ENCODE measurements around the gene PARP6.

Gene PARP6

GRCh38 chr15:72198356-72199204 is 73.8 kb downstream of the PARP6 start:
- Histone ChIP-seq H3K79me2 (ENCODE audit: insufficient read depth, low read length) (no peaks in the 10 kb centered on the region), H3K27me3 (ENCODE audit: low read length) (no peaks in the 10 kb centered on the region), H3K4me3 (ENCODE audit: insufficient read depth, low read length, poor library complexity, severe bottlenecking) (no peak overlapping the region), H3K9ac (ENCODE audit: low read length) (no peak overlapping the region), H3K36me3 (ENCODE audit: low read length) (peaks cover 13% of the 10 kb centered on the region), H3F3A (ENCODE audit: insufficient read depth) (peaks cover 30% of the 10 kb centered on the region), H3K27ac (ENCODE audit: low read depth, low read length) (no peak overlapping the region), H3K9me2 (replicated peaks; ENCODE audit: insufficient read depth, low read length) (no peaks in the 10 kb centered on the region), H2AFZ (ENCODE audit: low read depth, low read length, severe bottlenecking) (no peak overlapping the region), H3K9me3 (ENCODE audit: insufficient read depth, low read length) (no peaks in the 10 kb centered on the region), H3K4me2 (ENCODE audit: low read depth, low read length, poor library complexity, severe bottlenecking) (no peak overlapping the region), H4K20me1 (ENCODE audit: low read depth, low read length) (peaks cover 8% of the 10 kb centered on the region; the same call in 1 of the 2 replicates)
- TF ChIP-seq EZH2phosphoT487 (conservative IDR thresholded peaks at IDR 0.05; ENCODE audit: low read length) (no peak), CTCF (IDR thresholded peaks at IDR 0.05; ENCODE audit: insufficient read depth, low read length, poor library complexity, severe bottlenecking) (no peak)

- Histone ChIP-seq H3K79me2 (ENCODE audit: insufficient read depth, low read length) (no peaks in the 10 kb centered on the region), H3K27me3 (ENCODE audit: low read length) (no peaks in the 10 kb centered on the region), H3K4me3 (ENCODE audit: insufficient read depth, low read length, poor library complexity, severe bottlenecking) (no peak within 1 kb of the TSS), H3K36me3 (ENCODE audit: low read length) (peaks cover 12% of the 10 kb centered on the region), H3F3A (ENCODE audit: insufficient read depth) (peaks cover 30% of the 10 kb centered on the region), H3K9me2 (replicated peaks; ENCODE audit: insufficient read depth, low read length) (no peaks in the 10 kb centered on the region), H3K9me3 (ENCODE audit: insufficient read depth, low read length) (no peaks in the 10 kb centered on the region), H2AFZ (ENCODE audit: low read depth, low read length, severe bottlenecking) (no peak within 1 kb of the TSS), H4K20me1 (ENCODE audit: low read depth, low read length) (peaks cover 5% of the 10 kb centered on the region; the same call in 1 of the 2 replicates), H3K9ac (ENCODE audit: low read length) (no peak within 1 kb of the TSS), H3K4me2 (ENCODE audit: low read depth, low read length, poor library complexity, severe bottlenecking) (no peak within 1 kb of the TSS), H3K27ac (ENCODE audit: low read depth, low read length) (no peak within 1 kb of the TSS)
- TF ChIP-seq CTCF (IDR thresholded peaks at IDR 0.05; ENCODE audit: insufficient read depth, low read length, poor library complexity, severe bottlenecking) (no peak), EZH2phosphoT487 (conservative IDR thresholded peaks at IDR 0.05; ENCODE audit: low read length) (no peak)
These were observed 74.6 kb downstream of the PARP6 start, which contains the start of gene GRAMD2A for GRCh38 chr15:72197460-72198355. TSS of gene GRAMD2A (minus strand) at chr15:72197787.

GRCh38 chr15:72197041-72197459 is 75.3 kb downstream of the PARP6 start:
- H3K4me2 ChIP-seq (ENCODE audit: low read depth, low read length, poor library complexity, severe bottlenecking): no peak overlapping the region
- no peaks in the 10 kb centered on the region for H3K79me2 ChIP-seq (ENCODE audit: insufficient read depth, low read length)
- no peaks in the 10 kb centered on the region for H3K9me2 ChIP-seq (replicated peaks; ENCODE audit: insufficient read depth, low read length)
- H3F3A ChIP-seq (ENCODE audit: insufficient read depth): peaks cover 33% of the 10 kb centered on the region
- H4K20me1 ChIP-seq (ENCODE audit: low read depth, low read length): peaks cover 5% of the 10 kb centered on the region; the same call in 1 of the 2 replicates
- H2AFZ ChIP-seq (ENCODE audit: low read depth, low read length, severe bottlenecking): no peak overlapping the region
- H3K4me3 ChIP-seq (ENCODE audit: insufficient read depth, low read length, poor library complexity, severe bottlenecking): no peak overlapping the region
- H3K9me3 ChIP-seq (ENCODE audit: insufficient read depth, low read length): no peaks in the 10 kb centered on the region
- H3K36me3 ChIP-seq (ENCODE audit: low read length): peaks cover 12% of the 10 kb centered on the region
- no peak overlapping the region for H3K27ac ChIP-seq (ENCODE audit: low read depth, low read length)
- H3K9ac ChIP-seq (ENCODE audit: low read length): no peak overlapping the region
- TF ChIP-seq CTCF (IDR thresholded peaks at IDR 0.05; ENCODE audit: insufficient read depth, low read length, poor library complexity, severe bottlenecking) (no peak), EZH2phosphoT487 (conservative IDR thresholded peaks at IDR 0.05; ENCODE audit: low read length) (no peak)
- H3K27me3 ChIP-seq (ENCODE audit: low read length): no peaks in the 10 kb centered on the region
